Bronchial epithelial cell (primary cell): ENCODE data around the gene IL4I1. TPM values are rescaled to one million over a fixed set of nuclear protein-coding genes. Genes with fewer than 3 reads are reported as not detected.

Experiments used
- DNase-seq: peaks from one replicate; pipeline ENCODE4 v3.0.0-alpha.2; 2010; ENCODE audit warnings: low read depth
- FAIRE-seq: peaks from 2 replicates; lab custom pipeline; 2011; peaks lifted over from hg19 to GRCh38; lab: Jason Lieb, UNC
- H3K27me3 ChIP-seq: 2 replicates; pipeline ENCODE4 v1.5.1; 2011; ENCODE audit warnings: low read length; ENCODE audit not compliant: control insufficient read depth, insufficient read depth
- H3K36me3 ChIP-seq: 2 replicates; pipeline ENCODE4 v1.5.1; 2011; ENCODE audit warnings: low read length; ENCODE audit not compliant: control insufficient read depth, insufficient read depth
- H3K4me3 ChIP-seq: 2 replicates; pipeline ENCODE4 v1.5.1; 2011; ENCODE audit warnings: mild to moderate bottlenecking, low read depth, low read length, control low read depth
- CTCF ChIP-seq: IDR thresholded peaks from 2 replicates; pipeline ENCODE4 v1.5.1; 2011; ENCODE audit warnings: mild to moderate bottlenecking, moderate library complexity, low read length, control low read depth, inconsistent platforms; ENCODE audit not compliant: insufficient read depth, severe bottlenecking
- total RNA-seq: library from RNA; depleted of rRNA; stranded (reverse); fragments of >200 nt; gene quantifications from 2 replicates; pipeline ENCODE4 v1.2.1, GENCODE V29; 2014

Gene IL4I1
- total RNA-seq, 1 donor from 2014 or later, result 0.26 TPM

- no peak for TF ChIP-seq CTCF
- peak overlapping the region; percentile 39 for H3K4me3 ChIP-seq
- H3K27me3 ChIP-seq, result no peaks in the 10 kb centered on the region
- no peak for DNase-seq
- no peak for FAIRE-seq
- peaks cover 17% of the 10 kb centered on the region for H3K36me3 ChIP-seq
These were observed 27.6 kb downstream of the IL4I1 start for GRCh38 chr19:49869009-49869483.

- FAIRE-seq, result no peak
- TF ChIP-seq CTCF, result no peak
- peak; percentile 83 for DNase-seq
- Histone ChIP-seq H3K36me3 (peaks cover 23% of the 10 kb centered on the region), H3K27me3 (no peaks in the 10 kb centered on the region), H3K4me3 (peak within 1 kb of the TSS; percentile 87)
These were observed 29.5 kb downstream of the IL4I1 start, which contains the start of gene PNKP for GRCh38 chr19:49866933-49867782. TSS of gene PNKP (minus strand) at chr19:49867576. CDS start at chr19:49867204, 372 bp downstream.

GRCh38 chr19:49864890-49865289 is 31.8 kb downstream of the IL4I1 start:
- no peak for DNase-seq
- Histone ChIP-seq H3K4me3 (no peak overlapping the region), H3K27me3 (no peaks in the 10 kb centered on the region), H3K36me3 (peaks cover 21% of the 10 kb centered on the region)
- TF ChIP-seq CTCF, result no peak
- no peak for FAIRE-seq

- FAIRE-seq (no peak), DNase-seq (no peak)
- peaks cover 22% of the 10 kb centered on the region for H3K36me3 ChIP-seq
- H3K4me3 ChIP-seq, result no peak overlapping the region
- no peaks in the 10 kb centered on the region for H3K27me3 ChIP-seq
- no peak for TF ChIP-seq CTCF
These were observed 32.8 kb downstream of the IL4I1 start for GRCh38 chr19:49863935-49864320.

- no peak for DNase-seq
- TF ChIP-seq CTCF, result no peak
- FAIRE-seq, result peak; percentile 13
- H3K4me3 ChIP-seq, result no peak overlapping the region
- no peaks in the 10 kb centered on the region for H3K27me3 ChIP-seq
- peaks cover 24% of the 10 kb centered on the region for H3K36me3 ChIP-seq
These were observed 33.3 kb downstream of the IL4I1 start for GRCh38 chr19:49863254-49863934.
